ENCODE measurements around the gene RCOR2. TPM values are rescaled to one million over a fixed set of nuclear protein-coding genes. Genes with fewer than 3 reads are reported as not detected.

Gene RCOR2
- total and polyA plus RNA-seq, 2 of the 4 experiments (the other 2 are of a cell fraction), result 0.90 to 2.0 TPM

DNA sequence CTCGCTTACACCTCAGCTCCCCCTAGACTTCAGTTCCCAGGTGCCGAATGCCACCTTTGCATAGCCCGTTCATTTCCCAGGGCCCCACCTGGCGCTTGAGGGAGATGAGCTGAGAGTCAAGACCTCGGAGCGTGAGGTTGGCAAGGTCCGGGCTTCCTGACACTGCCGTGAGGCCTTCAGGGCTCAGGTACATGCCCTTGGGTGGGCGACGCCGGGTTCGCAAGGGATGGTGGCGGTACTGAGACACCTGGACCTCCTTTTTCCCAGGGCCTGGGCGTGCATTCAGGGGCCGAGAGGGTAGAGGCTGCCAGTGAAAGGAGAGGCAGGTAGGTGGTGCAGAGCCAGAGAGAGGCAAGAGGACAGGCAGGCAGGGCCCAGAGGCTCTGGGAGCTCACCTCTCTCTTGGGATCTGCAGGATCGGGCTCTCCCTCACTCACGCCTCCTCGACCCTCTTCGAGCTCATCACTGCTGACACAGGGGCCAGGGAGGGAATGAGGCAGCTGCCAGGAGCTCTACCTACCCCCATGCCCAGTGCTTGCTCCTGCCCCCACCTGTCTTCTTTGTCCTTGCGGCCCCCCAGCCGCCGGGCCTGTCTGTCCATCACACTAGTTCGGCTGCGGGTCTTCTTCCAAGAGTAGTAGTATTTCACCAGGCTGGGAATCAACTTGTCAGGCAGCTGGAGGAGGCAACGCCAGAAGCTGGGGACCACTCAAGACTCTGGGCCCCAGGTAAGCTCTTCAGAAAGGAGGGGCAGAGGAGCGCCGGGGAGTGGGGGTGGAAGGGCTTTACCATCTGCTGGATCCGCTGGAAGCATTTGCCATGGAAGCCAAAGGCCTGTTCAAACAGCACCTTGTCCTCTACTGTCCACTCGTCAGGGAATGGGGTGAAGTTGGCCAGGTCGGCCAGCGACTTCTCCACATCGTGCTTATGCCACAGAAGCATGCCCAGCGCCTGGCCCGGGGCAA is 2.8 kb downstream of the RCOR2 start:
- CTCF ChIA-PET, result no interaction called here
- TF ChIP-seq CHD1 (IDR thresholded peaks at IDR 0.05; ENCODE audit: low read depth, low read length) (no peak), BHLHE40 (IDR thresholded peaks at IDR 0.05; ENCODE audit: low read depth, low read length) (no peak), RFX5 (IDR thresholded peaks at IDR 0.05; ENCODE audit: low read depth, low read length) (no peak), RAD21 (IDR thresholded peaks at IDR 0.05; ENCODE audit: low read length) (no peak), FOS (IDR thresholded peaks at IDR 0.05; ENCODE audit: low read depth, low read length) (no peak), CEBPB (IDR thresholded peaks at IDR 0.05; ENCODE audit: low read depth, low read length) (no peak), ELK1 (IDR thresholded peaks at IDR 0.05; ENCODE audit: borderline replicate concordance, low read depth, low read length) (no peak), MXI1 (IDR thresholded peaks at IDR 0.05; ENCODE audit: borderline replicate concordance, low read depth, low read length) (no peak), MAFK (IDR thresholded peaks at IDR 0.05; ENCODE audit: low read depth, low read length) (no peak), RCOR1 (IDR thresholded peaks at IDR 0.05; ENCODE audit: insufficient replicate concordance, low read length) (no peak), CTCF (conservative IDR thresholded peaks at IDR 0.05; ENCODE audit: low read depth, low read length) (no peak), NFE2L2 (IDR thresholded peaks at IDR 0.05; ENCODE audit: low read depth, low read length) (no peak), MAZ (IDR thresholded peaks at IDR 0.05; ENCODE audit: borderline replicate concordance, low read depth, low read length) (no peak)
- TF ChIP-seq, protein P1, sequence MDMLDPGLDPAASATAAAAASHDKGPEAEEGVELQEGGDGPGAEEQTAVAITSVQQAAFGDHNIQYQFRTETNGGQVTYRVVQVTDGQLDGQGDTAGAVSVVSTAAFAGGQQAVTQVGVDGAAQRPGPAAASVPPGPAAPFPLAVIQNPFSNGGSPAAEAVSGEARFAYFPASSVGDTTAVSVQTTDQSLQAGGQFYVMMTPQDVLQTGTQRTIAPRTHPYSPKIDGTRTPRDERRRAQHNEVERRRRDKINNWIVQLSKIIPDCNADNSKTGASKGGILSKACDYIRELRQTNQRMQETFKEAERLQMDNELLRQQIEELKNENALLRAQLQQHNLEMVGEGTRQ (IDR thresholded peaks at IDR 0.05; ENCODE audit: low read depth, low read length), result no peak

More for the DNA sequence above, 2.8 kb downstream of the RCOR2 start:
- ATAC-seq (ENCODE audit: low read depth) (no peak), DNase-seq (no peak)
- Histone ChIP-seq H3K9me3 (ENCODE audit: control insufficient read depth, insufficient read depth, low read length) (no peaks in the 10 kb centered on the region), H2AFZ (replicated peaks; ENCODE audit: low read length, poor library complexity) (no peak overlapping the region), H3K4ac (ENCODE audit: low read depth, low read length) (no peak overlapping the region), H2BK120ac (ENCODE audit: low read depth, low read length) (no peak overlapping the region), H3K23ac (ENCODE audit: low read depth, low read length) (no peak overlapping the region), H2BK20ac (ENCODE audit: low read depth, low read length) (no peak overlapping the region), H4K8ac (ENCODE audit: low read depth in 2 of 2, low read length in 2 of 2) (no peak overlapping the region), H3K79me1 (ENCODE audit: low read depth in 1 of 2, low read length in 2 of 2) (peaks cover 0 to 4% of the 10 kb centered on the region in 2 experiments; a peak in 2 of 4 replicates), H2BK5ac (ENCODE audit: low read depth, low read length, poor library complexity, severe bottlenecking) (no peak overlapping the region), H3K18ac (ENCODE audit: low read depth, low read length) (no peak overlapping the region), H4K91ac (ENCODE audit: insufficient read depth, low read depth, low read length) (no peak overlapping the region), H3K27ac (ENCODE audit: insufficient read depth, low read length) (no peak overlapping the region), H3K56ac (ENCODE audit: extremely low read depth, insufficient read depth, low read length) (no peak overlapping the region), H2AK9ac (replicated peaks; ENCODE audit: low read depth, low read length, poor library complexity) (peak overlapping the region; percentile 50), H3K36me3 (ENCODE audit: control insufficient read depth, insufficient read depth, low read length) (peaks cover 4% of the 10 kb centered on the region; the same call in 1 of the 2 replicates), H3K9me1 (ENCODE audit: insufficient read depth, low read length) (peaks cover 6% of the 10 kb centered on the region), H3K27me3 (ENCODE audit: control insufficient read depth, insufficient read depth, low read length) (no peaks in the 10 kb centered on the region), H2BK15ac (ENCODE audit: low read depth, low read length) (no peak overlapping the region), H3K4me2 (ENCODE audit: low read depth, low read length) (no peak overlapping the region), H3K4me1 (ENCODE audit: control insufficient read depth, insufficient read depth, low read length) (peaks cover 21% of the 10 kb centered on the region), H3K14ac (replicated peaks; ENCODE audit: low read depth, low read length) (no peak overlapping the region), H4K5ac (ENCODE audit: low read depth, low read length) (no peak overlapping the region), H3K9ac (ENCODE audit: low read depth, low read length) (no peak overlapping the region), H2AK5ac (ENCODE audit: low read depth, low read length) (no peak overlapping the region), H4K20me1 (ENCODE audit: insufficient read depth, low read length) (no peaks in the 10 kb centered on the region), H3K4me3 (ENCODE audit: insufficient read depth, low read depth, low read length) (no peak overlapping the region)
- dilution Hi-C loops (cut with HindIII; ENCODE audit: low sequenced_read_pairs, unreplicated experiment) (no loop called here), in situ Hi-C loops (cut with MboI; ENCODE audit: low sequenced_read_pairs) (no loop called here), intact Hi-C loops (cut with micrococcal nuclease) (no loop called here)
- POLR2A ChIA-PET (ENCODE audit: unreplicated experiment), result no interaction called here
- WGBS, 2 experiments (ENCODE audit: extremely low coverage in 2 of 2, insufficient read length in 1 of 2), result 98% methylated on average over 7 of the region's 34 CpGs; no CpG with 5 or more reads in 1 of the 2 experiments
- no TSS peak for BruUV-seq (replicated peaks)
